Activated B cell treated with CpG ODN at 0.5 μM for 24 hours (primary cell): Measurements from ENCODE around the gene EPHA3. TPM values are rescaled to one million over a fixed set of nuclear protein-coding genes. Genes with fewer than 3 reads are reported as not detected.

Source experiments
- ATAC-seq: fragments of 200-7000 bp; cut with Tn5 transposase; one replicate; pipeline ENCODE4 v1.10.0; 2021; ENCODE audit warnings: low read depth, mild to moderate bottlenecking, moderate library complexity
- CTCF ChIA-PET: fragments of 350-600 bp; sonication (Branson Sonifier 250); formaldehyde crosslinking; loops from one replicate; lab custom pipeline; 2021; ENCODE audit warnings: antibody characterized with exemption; lab: Charles Lee
- POLR2A ChIA-PET: fragments of 350-600 bp; sonication (Branson Sonifier 250); formaldehyde crosslinking; loops from one replicate; lab custom pipeline; 2021; ENCODE audit warnings: antibody characterized with exemption; lab: Charles Lee
- DNase-seq: peaks from one replicate; pipeline ENCODE4 v3.0.0; 2022
- H3K27ac Mint-ChIP-seq: one replicate; pipeline ENCODE4 v1.8.0; 2020; ENCODE audit warnings: mixed read lengths
- H3K27me3 Mint-ChIP-seq: one replicate; pipeline ENCODE4 v1.8.0; 2021; ENCODE audit warnings: mixed read lengths
- H3K36me3 Mint-ChIP-seq: one replicate; pipeline ENCODE4 v1.8.0; 2021; ENCODE audit warnings: low read depth, mixed read lengths
- H3K4me1 Mint-ChIP-seq: one replicate; pipeline ENCODE4 v1.8.0; 2021; ENCODE audit warnings: mixed read lengths
- H3K4me3 Mint-ChIP-seq: one replicate; pipeline ENCODE4 v1.8.0; 2020; ENCODE audit warnings: mild to moderate bottlenecking, mixed read lengths
- H3K9me3 Mint-ChIP-seq: one replicate; pipeline ENCODE4 v1.8.0; 2020; ENCODE audit warnings: mixed read lengths
- intact Hi-C: fragments of 100-400 bp; cut with micrococcal nuclease; formaldehyde crosslinking; loops from one replicate; pipeline ENCODE4 v1.15.1; 2024
- total RNA-seq: library from RNA; stranded (reverse); gene quantifications from 2 replicates; pipeline ENCODE4 v1.2.3, GENCODE V29; 2022
- TF ChIP-seq, protein P1 (sequence below): fragments of 200-600 bp; IDR thresholded peaks from one replicate; pipeline ENCODE4 v1.8.0; 2022; ENCODE audit warnings: antibody characterized with exemption, mild to moderate bottlenecking

The EPHA3 gene
- total RNA-seq, 1 donor from 2014 or later, result not detected

DNA sequence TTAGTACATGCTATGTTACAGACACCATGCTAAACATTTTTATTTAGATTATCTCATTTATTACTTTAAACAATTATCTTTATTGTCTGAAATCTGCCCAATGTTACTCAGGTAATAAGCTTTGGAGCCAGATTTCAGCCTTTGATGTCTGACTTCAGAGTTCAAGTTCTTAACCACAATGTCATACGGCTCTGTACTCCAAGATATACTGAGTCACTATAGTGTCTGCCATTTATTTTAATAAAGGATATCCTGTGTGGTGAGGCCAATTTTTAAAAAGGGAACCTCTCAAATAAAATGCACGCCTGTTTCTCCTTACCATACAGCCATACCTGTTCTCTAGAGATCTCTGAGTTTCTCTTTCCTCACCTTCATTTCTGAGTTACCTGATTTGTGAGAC lies 193.1 kb downstream of the EPHA3 start:
- no peaks in the 10 kb centered on the region for H3K27me3 Mint-ChIP-seq
- no peak for DNase-seq
- H3K4me3 Mint-ChIP-seq, result no peak overlapping the region
- ChIA-PET CTCF (no interaction called here), POLR2A (no interaction called here)
- H3K4me1 Mint-ChIP-seq, result no peaks in the 10 kb centered on the region
- no peak overlapping the region for H3K27ac Mint-ChIP-seq
- intact Hi-C loops, result no loop called here
- peaks cover 9% of the 10 kb centered on the region for H3K9me3 Mint-ChIP-seq
- ATAC-seq, result no peak
- TF ChIP-seq, protein P1, sequence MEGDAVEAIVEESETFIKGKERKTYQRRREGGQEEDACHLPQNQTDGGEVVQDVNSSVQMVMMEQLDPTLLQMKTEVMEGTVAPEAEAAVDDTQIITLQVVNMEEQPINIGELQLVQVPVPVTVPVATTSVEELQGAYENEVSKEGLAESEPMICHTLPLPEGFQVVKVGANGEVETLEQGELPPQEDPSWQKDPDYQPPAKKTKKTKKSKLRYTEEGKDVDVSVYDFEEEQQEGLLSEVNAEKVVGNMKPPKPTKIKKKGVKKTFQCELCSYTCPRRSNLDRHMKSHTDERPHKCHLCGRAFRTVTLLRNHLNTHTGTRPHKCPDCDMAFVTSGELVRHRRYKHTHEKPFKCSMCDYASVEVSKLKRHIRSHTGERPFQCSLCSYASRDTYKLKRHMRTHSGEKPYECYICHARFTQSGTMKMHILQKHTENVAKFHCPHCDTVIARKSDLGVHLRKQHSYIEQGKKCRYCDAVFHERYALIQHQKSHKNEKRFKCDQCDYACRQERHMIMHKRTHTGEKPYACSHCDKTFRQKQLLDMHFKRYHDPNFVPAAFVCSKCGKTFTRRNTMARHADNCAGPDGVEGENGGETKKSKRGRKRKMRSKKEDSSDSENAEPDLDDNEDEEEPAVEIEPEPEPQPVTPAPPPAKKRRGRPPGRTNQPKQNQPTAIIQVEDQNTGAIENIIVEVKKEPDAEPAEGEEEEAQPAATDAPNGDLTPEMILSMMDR, result no peak
- no peaks in the 10 kb centered on the region for H3K36me3 Mint-ChIP-seq

- Mint-ChIP-seq H3K9me3 (peaks cover 6% of the 10 kb centered on the region), H3K27ac (no peak overlapping the region), H3K27me3 (no peaks in the 10 kb centered on the region), H3K4me1 (no peaks in the 10 kb centered on the region), H3K4me3 (no peak overlapping the region), H3K36me3 (no peaks in the 10 kb centered on the region)
- intact Hi-C loops, result no loop called here
- POLR2A ChIA-PET, result no interaction called here
- CTCF ChIA-PET, result no interaction called here
- TF ChIP-seq, protein P1, result no peak
- DNase-seq (no peak), ATAC-seq (no peak)
Observed at GRCh38 chr3:89300981-89301380, 193.6 kb downstream of the EPHA3 start.

GRCh38 chr3:89303701-89304100 lies 196.3 kb downstream of the EPHA3 start:
- Mint-ChIP-seq H3K27ac (no peak overlapping the region), H3K9me3 (no peaks in the 10 kb centered on the region), H3K4me3 (no peak overlapping the region), H3K36me3 (no peaks in the 10 kb centered on the region), H3K4me1 (no peaks in the 10 kb centered on the region), H3K27me3 (no peaks in the 10 kb centered on the region)
- TF ChIP-seq, protein P1, result no peak
- CTCF ChIA-PET, result no interaction called here
- DNase-seq, result no peak
- no peak for ATAC-seq
- intact Hi-C loops, result no loop called here
- POLR2A ChIA-PET, result no interaction called here

DNA sequence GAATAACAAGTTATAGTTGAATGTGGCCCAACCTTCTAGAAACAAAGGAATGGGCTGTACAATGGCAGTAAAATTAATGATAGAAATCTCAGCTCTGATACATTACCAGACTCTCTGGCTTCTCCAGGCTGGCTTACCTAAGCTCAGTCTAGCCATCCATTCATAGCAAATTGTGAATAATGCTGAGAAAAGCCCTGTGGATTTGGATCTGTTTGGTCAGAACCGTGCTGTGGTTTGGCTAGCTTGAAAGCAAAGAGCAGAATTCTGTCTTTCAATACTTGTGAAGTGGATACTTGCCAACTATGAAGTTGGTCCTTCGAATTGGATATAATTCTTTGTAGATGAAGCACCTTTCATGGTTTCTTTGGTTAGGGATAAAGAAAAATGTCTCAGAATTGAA lies 199.1 kb downstream of the EPHA3 start:
- Mint-ChIP-seq H3K4me3 (no peak overlapping the region), H3K36me3 (no peaks in the 10 kb centered on the region), H3K4me1 (no peaks in the 10 kb centered on the region), H3K27me3 (no peaks in the 10 kb centered on the region), H3K27ac (no peak overlapping the region), H3K9me3 (no peaks in the 10 kb centered on the region)
- intact Hi-C loops, result no loop called here
- ChIA-PET POLR2A (no interaction called here), CTCF (no interaction called here)
- ATAC-seq (no peak), DNase-seq (no peak)
- TF ChIP-seq, protein P1, result no peak

GRCh38 chr3:89311581-89311980 lies 204.2 kb downstream of the EPHA3 start:
- Mint-ChIP-seq H3K36me3 (no peaks in the 10 kb centered on the region), H3K4me3 (no peak overlapping the region), H3K27ac (no peak overlapping the region), H3K4me1 (no peaks in the 10 kb centered on the region), H3K27me3 (no peaks in the 10 kb centered on the region), H3K9me3 (peaks cover 2% of the 10 kb centered on the region)
- intact Hi-C loops, result no loop called here
- ChIA-PET POLR2A (no interaction called here), CTCF (no interaction called here)
- DNase-seq (no peak), ATAC-seq (no peak)
- TF ChIP-seq, protein P1, result no peak
